A549 (cell line): ENCODE data around the gene CXCL14. TPM values are rescaled to one million over a fixed set of nuclear protein-coding genes. Genes with fewer than 3 reads are reported as not detected.

ENCODE experiments used
- ATAC-seq, 2 experiments: fragments of 200-7000 bp in 1 of 2; fragments of >200 bp in 1 of 2; cut with Nextera tagmentation in 1 of 2; cut with Tn5 transposase in 1 of 2; 3 replicates each; pipeline versions ENCODE4 v1.8.0 to v1.9.1; 2018 to 2020; ENCODE audit warnings: mild to moderate bottlenecking in 1 of 2, moderate library complexity in 1 of 2
- CTCF ChIA-PET: fragments of 300-600 bp; sonication (Branson Sonifier 250); formaldehyde crosslinking; extraction: SDS; loops from one replicate; lab custom pipeline; 2021; ENCODE audit warnings: antibody characterized with exemption, inconsistent platforms; lab: Yijun Ruan, JAX
- POLR2A ChIA-PET: fragments of 350-600 bp; formaldehyde crosslinking; extraction: SDS; loops from one replicate; lab custom pipeline; 2021; ENCODE audit warnings: antibody characterized with exemption, inconsistent platforms; lab: Yijun Ruan, JAX
- DNase-seq, 2 experiments: peaks; one replicate each; pipeline versions ENCODE4 v3.0.0 to v3.0.0-alpha.2; 2011 to 2016; ENCODE audit warnings: low read depth in 1 of 2, low spot score in 1 of 2
- FAIRE-seq: peaks from 2 replicates; lab custom pipeline; 2011; peaks lifted over from hg19 to GRCh38; lab: Jason Lieb, UNC
- H3K27ac ChIP-seq, 2 experiments: fragments of >200 bp; sonication (Bioruptor Twin); formaldehyde crosslinking; 3 replicates each; pipeline ENCODE4 v1.5.1; 2016 to 2017
- H3K4me1 ChIP-seq: fragments of >200 bp; sonication (Bioruptor Twin); formaldehyde crosslinking; 3 replicates; pipeline ENCODE4 v1.6.1; 2016
- H3K4me2 ChIP-seq: fragments of >200 bp; sonication (Bioruptor Twin); formaldehyde crosslinking; 3 replicates; pipeline ENCODE4 v1.6.1; 2016
- H3K4me3 ChIP-seq: fragments of >200 bp; sonication (Bioruptor Twin); formaldehyde crosslinking; 3 replicates; pipeline ENCODE4 v1.5.1; 2016
- H3K9me3 ChIP-seq: fragments of >200 bp; sonication (Bioruptor Twin); formaldehyde crosslinking; 3 replicates; pipeline ENCODE4 v1.6.1; 2016
- BCL3 ChIP-seq: fragments of >200 bp; sonication (Bioruptor Twin); formaldehyde crosslinking; IDR thresholded peaks from 3 replicates; pipeline ENCODE4 v1.6.1; 2016
- CBX2 ChIP-seq: fragments of 200-600 bp; sonication (generic); IDR thresholded peaks from 2 replicates; pipeline ENCODE4 v1.6.1; 2016; ENCODE audit warnings: low read depth, mild to moderate bottlenecking, borderline replicate concordance
- CBX8 ChIP-seq: fragments of 200-600 bp; sonication (generic); IDR thresholded peaks from 2 replicates; pipeline ENCODE4 v1.6.1; 2016
- CHD4 ChIP-seq: fragments of 200-600 bp; sonication (generic); IDR thresholded peaks from 2 replicates; pipeline ENCODE4 v1.6.1; 2016; ENCODE audit warnings: antibody characterized with exemption, mild to moderate bottlenecking, borderline replicate concordance
- ELK1 ChIP-seq: fragments of 150-350 bp; IDR thresholded peaks from 2 replicates; pipeline ENCODE4 v1.6.1; 2014; ENCODE audit warnings: low read depth, mild to moderate bottlenecking, low read length
- EP300 ChIP-seq, 2 experiments: fragments of >200 bp; sonication (Bioruptor Twin); formaldehyde crosslinking; IDR thresholded peaks; 2 replicates in 1 of 2; 3 replicates in 1 of 2; pipeline ENCODE4 v1.6.1; 2016 to 2017
- ESRRA ChIP-seq: fragments of 150-350 bp; IDR thresholded peaks from 2 replicates; pipeline ENCODE4 v1.6.1; 2014; ENCODE audit warnings: mild to moderate bottlenecking, low read length, borderline replicate concordance
- FOXS1 ChIP-seq: fragments of 250-450 bp; sonication (Bioruptor Pico); IDR thresholded peaks from 2 replicates; pipeline ENCODE4 v1.5.0; 2020; ENCODE audit warnings: mild to moderate bottlenecking, moderate library complexity
- GATA3 ChIP-seq: IDR thresholded peaks from 2 replicates; pipeline ENCODE4 v1.6.1; 2012; ENCODE audit warnings: borderline replicate concordance
- HDAC2 ChIP-seq: fragments of 200-600 bp; sonication (generic); IDR thresholded peaks from 2 replicates; pipeline ENCODE4 v1.6.1; 2016
- HES2 ChIP-seq: fragments of >200 bp; sonication (Bioruptor Twin); formaldehyde crosslinking; IDR thresholded peaks from 2 replicates; pipeline ENCODE4 v1.6.1; 2016
- HOXB13 ChIP-seq: fragments of 250-450 bp; sonication (Bioruptor Pico); IDR thresholded peaks from 2 replicates; pipeline ENCODE4 v1.5.0; 2020; ENCODE audit warnings: low read depth, mild to moderate bottlenecking, moderate library complexity
- HOXB5 ChIP-seq: fragments of 250-450 bp; sonication (Bioruptor Pico); IDR thresholded peaks from 2 replicates; pipeline ENCODE4 v1.5.0; 2020; ENCODE audit warnings: mild to moderate bottlenecking, moderate library complexity
- JUN ChIP-seq, 2 experiments: fragments of >200 bp; sonication (Bioruptor Twin); formaldehyde crosslinking; IDR thresholded peaks; 2 replicates in 1 of 2; 3 replicates in 1 of 2; pipeline ENCODE4 v1.6.1; 2016 to 2017
- MAZ ChIP-seq: fragments of 150-350 bp; IDR thresholded peaks from 2 replicates; pipeline ENCODE4 v1.6.1; 2014; ENCODE audit warnings: antibody characterized with exemption, low read depth, low read length, borderline replicate concordance
- MYC ChIP-seq: IDR thresholded peaks from 2 replicates; pipeline ENCODE4 v1.6.1; 2012; ENCODE audit warnings: mild to moderate bottlenecking, inconsistent platforms, low read length, improper control_type of control experiment, borderline replicate concordance
- NPAS2 ChIP-seq: fragments of 250-450 bp; sonication (Bioruptor Pico); IDR thresholded peaks from 2 replicates; pipeline ENCODE4 v1.8.0; 2022; ENCODE audit warnings: mild to moderate bottlenecking, moderate library complexity, borderline replicate concordance
- POLR2AphosphoS2 ChIP-seq: conservative IDR thresholded peaks from 2 replicates; pipeline ENCODE4 v1.6.1; 2012; ENCODE audit warnings: low read length, improper control_type of control experiment, inconsistent platforms
- REST ChIP-seq: fragments of 200-600 bp; sonication (generic); IDR thresholded peaks from 2 replicates; pipeline ENCODE4 v1.6.1; 2016; ENCODE audit warnings: antibody characterized with exemption, mild to moderate bottlenecking, moderate library complexity
- RNF2 ChIP-seq: fragments of 200-600 bp; sonication (generic); IDR thresholded peaks from 2 replicates; pipeline ENCODE4 v1.6.1; 2016; ENCODE audit warnings: low read depth, mild to moderate bottlenecking, antibody characterized with exemption, moderate library complexity, borderline replicate concordance
- SMC3 ChIP-seq: fragments of >200 bp; sonication (Bioruptor Twin); formaldehyde crosslinking; IDR thresholded peaks from 3 replicates; pipeline ENCODE4 v1.6.1; 2018; ENCODE audit warnings: inconsistent platforms
- SREBF2 ChIP-seq: fragments of 450-650 bp; IDR thresholded peaks from 2 replicates; pipeline ENCODE4 v1.6.1; 2014; ENCODE audit warnings: mild to moderate bottlenecking, moderate library complexity
- USF2 ChIP-seq: fragments of 450-650 bp; IDR thresholded peaks from 2 replicates; pipeline ENCODE4 v1.6.1; 2014; ENCODE audit warnings: antibody characterized with exemption
- ZC3H11A ChIP-seq: fragments of 450-650 bp; IDR thresholded peaks from 2 replicates; pipeline ENCODE4 v1.6.1; 2014; ENCODE audit warnings: antibody characterized with exemption, mild to moderate bottlenecking
- ZFP36 ChIP-seq: fragments of 450-650 bp; IDR thresholded peaks from 2 replicates; pipeline ENCODE4 v1.6.1; 2014; ENCODE audit warnings: borderline replicate concordance; ENCODE audit not compliant: partially characterized antibody
- WGBS: methylation state at CpG from one replicate; pipeline ENCODE4 v1.1.6; 2017; ENCODE audit errors: missing lambda C conversion rate; 5-methylcytosine and 5-hydroxymethylcytosine counted together
- polyA plus RNA-seq, 4 experiments: library from polyadenylated mRNA; depleted of rRNA in 3 of 4; stranded (reverse); fragments of >200 nt; fragmentation: RNase III in 1 of 4; extraction: RNeasy Plus Mini Kit Qiagen cat#74134 plus additional on column Dnase treatment in 1 of 4; gene quantifications; 2 replicates in 3 of 4; 3 replicates in 1 of 4; pipeline ENCODE4 v1.2.3, GENCODE V29; 2011 to 2017
- TF ChIP-seq, protein P1 (sequence below): IDR thresholded peaks from 2 replicates; pipeline ENCODE4 v1.6.1; 2012; ENCODE audit warnings: low read depth, borderline replicate concordance
- TF ChIP-seq, protein P2 (sequence below): IDR thresholded peaks from 2 replicates; pipeline ENCODE4 v1.6.1; 2012

The CXCL14 gene
- polyA plus RNA-seq, 2 of the 4 experiments (the other 2 are of a cell fraction), result 0.12 TPM; not detected in 1

DNA sequence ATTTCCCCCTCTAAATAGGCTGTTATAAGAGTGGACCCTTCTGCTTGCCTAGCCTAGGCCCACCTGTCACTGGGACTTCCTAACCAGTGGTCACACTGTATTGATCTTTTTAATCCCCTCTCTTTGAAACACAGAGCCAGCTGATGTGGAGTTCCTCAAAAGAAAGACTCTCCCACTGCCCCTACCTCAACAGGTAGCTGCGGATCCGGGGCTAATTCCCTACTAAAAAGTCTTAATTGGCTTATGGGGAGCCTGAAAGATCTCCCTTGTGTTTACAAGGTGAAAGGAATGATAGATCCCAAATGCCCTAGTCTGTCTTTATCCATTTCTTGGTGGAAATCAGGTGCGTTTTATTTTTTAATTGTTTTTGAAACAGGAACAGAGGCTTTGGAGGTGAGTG lies 45.0 kb downstream of the CXCL14 start:
- no peak for TF ChIP-seq POLR2AphosphoS2
- no peak for TF ChIP-seq CBX8
- no peak for TF ChIP-seq ESRRA
- no peak for TF ChIP-seq CHD4
- no peak for TF ChIP-seq JUN (IDR thresholded peaks at IDR 0.05)
- TF ChIP-seq ELK1, result no peak
- no peak for TF ChIP-seq BCL3
- TF ChIP-seq HDAC2, result no peak
- TF ChIP-seq HES2, result no peak
- TF ChIP-seq, protein P1, sequence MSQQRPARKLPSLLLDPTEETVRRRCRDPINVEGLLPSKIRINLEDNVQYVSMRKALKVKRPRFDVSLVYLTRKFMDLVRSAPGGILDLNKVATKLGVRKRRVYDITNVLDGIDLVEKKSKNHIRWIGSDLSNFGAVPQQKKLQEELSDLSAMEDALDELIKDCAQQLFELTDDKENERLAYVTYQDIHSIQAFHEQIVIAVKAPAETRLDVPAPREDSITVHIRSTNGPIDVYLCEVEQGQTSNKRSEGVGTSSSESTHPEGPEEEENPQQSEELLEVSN, result no peak
- TF ChIP-seq ZC3H11A, result no peak
- TF ChIP-seq FOXS1 (CRISPR knock-in tag), result no peak
- Histone ChIP-seq H3K4me3 (no peak overlapping the region), H3K9me3 (peaks cover 16% of the 10 kb centered on the region; the same call in 2 of the 3 replicates), H3K4me2 (no peak overlapping the region), H3K27ac (no peak overlapping the region), H3K4me1 (peaks cover 7% of the 10 kb centered on the region; the same call in 1 of the 3 replicates)
- FAIRE-seq, result no peak
- no peak for ATAC-seq
- ChIA-PET POLR2A (no interaction called here), CTCF (interaction anchor here (0.7 to 7.8 kb wide), 4 partner anchors 18 to 73 kb away, joined by 3 to 75 read pairs (median 10); no protein-coding TSS in a partner anchor)
- no peak for DNase-seq
- 38% methylated on average over 3 of the region's 3 CpGs for WGBS

DNA sequence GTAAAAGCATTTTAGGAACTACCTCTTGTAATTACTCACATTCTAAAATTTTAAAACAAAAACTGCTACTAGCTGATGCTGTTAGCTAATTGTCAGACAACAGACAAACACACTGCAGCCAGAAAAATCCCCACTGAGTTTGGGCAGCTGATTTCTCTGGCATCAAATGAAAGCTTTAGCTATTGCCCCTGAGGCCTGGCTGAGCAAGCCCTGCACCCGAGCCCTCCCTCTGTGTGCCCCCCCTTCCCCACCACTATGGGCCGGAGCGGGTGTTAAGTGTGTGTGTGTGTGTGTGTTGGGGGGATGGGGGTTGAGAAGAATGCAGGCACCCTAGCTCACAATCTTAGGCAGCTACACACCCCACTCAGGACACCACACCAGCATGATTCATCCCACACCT lies 45.5 kb downstream of the CXCL14 start:
- H3K27ac ChIP-seq, result no peak overlapping the region
- WGBS, result 53% methylated on average over 3 of the region's 3 CpGs
- peaks cover 16% of the 10 kb centered on the region; the same call in 2 of the 3 replicates for H3K9me3 ChIP-seq
- ATAC-seq, result no peak
- POLR2A ChIA-PET, result no interaction called here
- DNase-seq, result no peak
- peaks cover 7% of the 10 kb centered on the region; the same call in 1 of the 3 replicates for H3K4me1 ChIP-seq
- no peak overlapping the region for H3K4me3 ChIP-seq
- TF ChIP-seq HOXB13 (CRISPR knock-in tag) (no peak), GATA3 (no peak), MYC (no peak), SMC3 (no peak), HES2 (no peak), EP300 (IDR thresholded peaks at IDR 0.05) (no peak), ZFP36 (no peak), CBX2 (no peak), REST (no peak), NPAS2 (CRISPR knock-in tag) (no peak), HOXB5 (no peak), BCL3 (no peak), SREBF2 (no peak), ESRRA (no peak), USF2 (no peak), MAZ (no peak), RNF2 (no peak), ZC3H11A (no peak)
- TF ChIP-seq, protein P2, sequence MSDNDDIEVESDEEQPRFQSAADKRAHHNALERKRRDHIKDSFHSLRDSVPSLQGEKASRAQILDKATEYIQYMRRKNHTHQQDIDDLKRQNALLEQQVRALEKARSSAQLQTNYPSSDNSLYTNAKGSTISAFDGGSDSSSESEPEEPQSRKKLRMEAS, result no peak
- TF ChIP-seq, all 56 proteins: peak for 0
- CTCF ChIA-PET, result interaction anchor here (0.8 to 7.8 kb wide), 4 partner anchors 18 to 73 kb away, joined by 3 to 75 read pairs (median 11); no protein-coding TSS in a partner anchor
- no peak for FAIRE-seq
- no peak overlapping the region for H3K4me2 ChIP-seq
